ENCODE measurements around the gene PTGFR.

Gene PTGFR

GRCh38 chr1:78543941-78544643 lies 53.3 kb downstream of the PTGFR start:
- Histone ChIP-seq H3K27ac (ENCODE audit: insufficient read depth, low read depth, low read length, poor library complexity, severe bottlenecking) (no peak overlapping the region), H3K27me3 (ENCODE audit: control insufficient read depth, insufficient read depth, low read length, poor library complexity, severe bottlenecking) (no peaks in the 10 kb centered on the region), H3K36me3 (ENCODE audit: control insufficient read depth, insufficient read depth, low read length) (no peaks in the 10 kb centered on the region), H3K4me1 (ENCODE audit: control insufficient read depth, insufficient read depth, low read length) (no peaks in the 10 kb centered on the region), H3K4me3 (ENCODE audit: insufficient read depth, low read depth, low read length) (no peak overlapping the region), H3K9me3 (ENCODE audit: control insufficient read depth, low read length) (no peaks in the 10 kb centered on the region)
- WGBS, 2 experiments, result 95% methylated on average over 3 of the region's 3 CpGs

DNA sequence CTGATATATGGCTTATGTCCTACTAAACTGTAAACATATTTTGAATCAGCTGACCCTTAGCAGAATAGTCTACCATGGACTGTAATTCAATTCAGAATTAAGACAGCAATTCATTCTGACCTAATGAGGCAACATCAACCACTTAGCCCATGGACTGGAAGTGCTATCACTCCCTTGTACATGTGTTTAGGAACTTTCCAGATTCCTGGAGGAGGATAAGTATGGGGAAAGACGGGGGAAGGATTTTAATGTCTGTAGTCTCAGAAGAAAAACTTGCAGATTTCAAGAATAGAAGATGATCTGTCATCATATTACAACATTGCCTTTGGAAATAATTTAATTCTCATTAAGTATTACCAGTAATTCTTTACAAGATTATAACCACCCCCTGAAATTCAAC lies 56.3 kb downstream of the PTGFR start:
- Histone ChIP-seq H3K4me1 (ENCODE audit: control insufficient read depth, insufficient read depth, low read length) (no peaks in the 10 kb centered on the region), H3K4me3 (ENCODE audit: insufficient read depth, low read depth, low read length) (no peak overlapping the region), H3K27ac (ENCODE audit: insufficient read depth, low read depth, low read length, poor library complexity, severe bottlenecking) (no peak overlapping the region), H3K27me3 (ENCODE audit: control insufficient read depth, insufficient read depth, low read length, poor library complexity, severe bottlenecking) (no peaks in the 10 kb centered on the region), H3K36me3 (ENCODE audit: control insufficient read depth, insufficient read depth, low read length) (no peaks in the 10 kb centered on the region), H3K9me3 (ENCODE audit: control insufficient read depth, low read length) (no peaks in the 10 kb centered on the region)
- 100% methylated on average over 1 of the region's 1 CpG; no CpG with 5 or more reads in 1 of the 2 experiments for WGBS, 2 experiments

DNA sequence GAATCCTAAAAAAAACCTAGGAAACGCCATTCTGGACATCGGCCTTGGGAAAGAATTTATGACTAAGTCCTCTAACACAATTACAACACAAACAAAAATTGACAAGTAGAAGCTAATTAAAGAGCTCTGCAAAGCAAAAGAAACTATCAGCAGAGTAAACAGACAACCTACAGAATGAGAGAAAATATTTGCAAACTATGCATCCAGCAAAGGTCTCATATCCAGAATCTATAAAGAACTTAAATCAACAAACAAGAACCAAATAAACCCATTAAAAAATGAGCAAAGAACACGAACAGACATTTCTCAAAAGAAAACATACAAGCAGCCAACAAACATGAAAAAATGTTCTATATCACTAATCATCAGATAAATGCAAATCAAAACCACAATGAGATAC lies 58.6 kb downstream of the PTGFR start:
- 74 to 92% methylated on average over 3 of the region's 3 CpGs for WGBS, 2 experiments
- H3K36me3 ChIP-seq (ENCODE audit: control insufficient read depth, insufficient read depth, low read length), result no peaks in the 10 kb centered on the region
- H3K27ac ChIP-seq (ENCODE audit: insufficient read depth, low read depth, low read length, poor library complexity, severe bottlenecking), result no peak overlapping the region
- H3K9me3 ChIP-seq (ENCODE audit: control insufficient read depth, low read length), result no peaks in the 10 kb centered on the region
- H3K4me1 ChIP-seq (ENCODE audit: control insufficient read depth, insufficient read depth, low read length), result no peaks in the 10 kb centered on the region
- H3K27me3 ChIP-seq (ENCODE audit: control insufficient read depth, insufficient read depth, low read length, poor library complexity, severe bottlenecking), result no peaks in the 10 kb centered on the region
- H3K4me3 ChIP-seq (ENCODE audit: insufficient read depth, low read depth, low read length), result no peak overlapping the region

- Histone ChIP-seq H3K27me3 (ENCODE audit: control insufficient read depth, insufficient read depth, low read length, poor library complexity, severe bottlenecking) (no peaks in the 10 kb centered on the region), H3K4me1 (ENCODE audit: control insufficient read depth, insufficient read depth, low read length) (no peaks in the 10 kb centered on the region), H3K4me3 (ENCODE audit: insufficient read depth, low read depth, low read length) (no peak overlapping the region), H3K27ac (ENCODE audit: insufficient read depth, low read depth, low read length, poor library complexity, severe bottlenecking) (no peak overlapping the region), H3K9me3 (ENCODE audit: control insufficient read depth, low read length) (no peaks in the 10 kb centered on the region), H3K36me3 (ENCODE audit: control insufficient read depth, insufficient read depth, low read length) (no peaks in the 10 kb centered on the region)
- WGBS, 2 experiments, result 84 to 88% methylated on average over 3 of the region's 3 CpGs
These were observed 59.1 kb downstream of the PTGFR start for GRCh38 chr1:78549891-78550290.

DNA sequence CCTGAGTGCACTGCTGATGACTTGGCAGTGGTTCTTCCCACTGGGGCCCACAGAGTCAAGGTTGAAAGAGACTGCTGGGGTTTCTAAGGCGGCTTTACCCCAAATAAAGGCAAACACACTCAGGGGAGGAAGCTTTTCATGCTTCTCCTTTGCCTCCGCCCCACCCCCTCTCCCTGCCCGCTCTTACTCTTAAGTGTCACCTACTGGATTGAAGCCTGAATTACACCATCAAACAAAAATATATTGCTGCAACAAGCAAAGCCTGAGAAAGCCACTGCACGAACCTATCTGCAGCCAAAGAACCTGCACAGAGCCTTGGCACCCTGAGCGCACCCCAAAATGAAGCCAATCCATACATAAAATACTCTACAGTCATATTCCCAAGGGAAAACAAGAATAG lies 63.1 kb downstream of the PTGFR start:
- no peaks in the 10 kb centered on the region for H3K36me3 ChIP-seq (ENCODE audit: control insufficient read depth, insufficient read depth, low read length)
- WGBS, 2 experiments, result 44 to 57% methylated on average over 5 of the region's 5 CpGs
- no peaks in the 10 kb centered on the region for H3K27me3 ChIP-seq (ENCODE audit: control insufficient read depth, insufficient read depth, low read length, poor library complexity, severe bottlenecking)
- H3K4me3 ChIP-seq (ENCODE audit: insufficient read depth, low read depth, low read length), result no peak overlapping the region
- H3K9me3 ChIP-seq (ENCODE audit: control insufficient read depth, low read length), result no peaks in the 10 kb centered on the region
- no peak overlapping the region for H3K27ac ChIP-seq (ENCODE audit: insufficient read depth, low read depth, low read length, poor library complexity, severe bottlenecking)
- no peaks in the 10 kb centered on the region for H3K4me1 ChIP-seq (ENCODE audit: control insufficient read depth, insufficient read depth, low read length)

DNA sequence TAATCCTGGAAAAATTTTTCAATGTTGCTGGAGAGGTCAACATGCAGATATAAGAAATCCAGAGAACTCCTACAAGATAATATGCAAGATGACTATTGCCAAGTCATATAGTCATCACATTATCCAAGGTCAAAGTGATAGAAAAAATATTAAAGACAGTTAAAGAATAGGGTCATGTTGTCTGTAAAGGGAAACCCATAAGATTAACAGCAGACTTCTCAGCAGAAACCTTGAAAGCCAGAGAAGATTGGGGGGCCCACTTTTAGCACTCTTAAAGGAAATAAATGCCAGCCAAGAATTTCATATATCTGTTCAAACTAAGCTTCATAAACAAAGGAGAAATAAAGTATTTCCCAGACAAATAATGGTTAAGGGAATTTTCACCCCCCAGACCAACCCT lies 64.1 kb downstream of the PTGFR start:
- no peak overlapping the region for H3K27ac ChIP-seq (ENCODE audit: insufficient read depth, low read depth, low read length, poor library complexity, severe bottlenecking)

GRCh38 chr1:78559680-78560079 lies 68.9 kb downstream of the PTGFR start:
- Histone ChIP-seq H3K27me3 (ENCODE audit: control insufficient read depth, insufficient read depth, low read length, poor library complexity, severe bottlenecking) (no peaks in the 10 kb centered on the region), H3K4me3 (ENCODE audit: insufficient read depth, low read depth, low read length) (no peak overlapping the region), H3K27ac (ENCODE audit: insufficient read depth, low read depth, low read length, poor library complexity, severe bottlenecking) (no peak overlapping the region), H3K9me3 (ENCODE audit: control insufficient read depth, low read length) (no peaks in the 10 kb centered on the region), H3K36me3 (ENCODE audit: control insufficient read depth, insufficient read depth, low read length) (no peaks in the 10 kb centered on the region), H3K4me1 (ENCODE audit: control insufficient read depth, insufficient read depth, low read length) (no peaks in the 10 kb centered on the region)

More for the DNA sequence above, 64.1 kb downstream of the PTGFR start:
- no peaks in the 10 kb centered on the region for H3K9me3 ChIP-seq (ENCODE audit: control insufficient read depth, low read length)
- no peaks in the 10 kb centered on the region for H3K4me1 ChIP-seq (ENCODE audit: control insufficient read depth, insufficient read depth, low read length)
- H3K27me3 ChIP-seq (ENCODE audit: control insufficient read depth, insufficient read depth, low read length, poor library complexity, severe bottlenecking), result no peaks in the 10 kb centered on the region
- no peak overlapping the region for H3K4me3 ChIP-seq (ENCODE audit: insufficient read depth, low read depth, low read length)
- no peaks in the 10 kb centered on the region for H3K36me3 ChIP-seq (ENCODE audit: control insufficient read depth, insufficient read depth, low read length)

GRCh38 chr1:78560811-78561210 lies 70.0 kb downstream of the PTGFR start:
- Histone ChIP-seq H3K36me3 (ENCODE audit: control insufficient read depth, insufficient read depth, low read length) (no peaks in the 10 kb centered on the region), H3K9me3 (ENCODE audit: control insufficient read depth, low read length) (no peaks in the 10 kb centered on the region), H3K27ac (ENCODE audit: insufficient read depth, low read depth, low read length, poor library complexity, severe bottlenecking) (no peak overlapping the region), H3K4me3 (ENCODE audit: insufficient read depth, low read depth, low read length) (no peak overlapping the region), H3K4me1 (ENCODE audit: control insufficient read depth, insufficient read depth, low read length) (no peaks in the 10 kb centered on the region), H3K27me3 (ENCODE audit: control insufficient read depth, insufficient read depth, low read length, poor library complexity, severe bottlenecking) (no peaks in the 10 kb centered on the region)
- WGBS, 2 experiments, result 86% methylated on average over 1 of the region's 1 CpG; no CpG with 5 or more reads in 1 of the 2 experiments

- 93 to 96% methylated on average over 2 of the region's 2 CpGs for WGBS, 2 experiments
- H3K4me1 ChIP-seq (ENCODE audit: control insufficient read depth, insufficient read depth, low read length), result no peaks in the 10 kb centered on the region
- H3K9me3 ChIP-seq (ENCODE audit: control insufficient read depth, low read length), result no peaks in the 10 kb centered on the region
- no peak overlapping the region for H3K4me3 ChIP-seq (ENCODE audit: insufficient read depth, low read depth, low read length)
- no peaks in the 10 kb centered on the region for H3K36me3 ChIP-seq (ENCODE audit: control insufficient read depth, insufficient read depth, low read length)
- no peaks in the 10 kb centered on the region for H3K27me3 ChIP-seq (ENCODE audit: control insufficient read depth, insufficient read depth, low read length, poor library complexity, severe bottlenecking)
- no peak overlapping the region for H3K27ac ChIP-seq (ENCODE audit: insufficient read depth, low read depth, low read length, poor library complexity, severe bottlenecking)
These were observed 71.1 kb downstream of the PTGFR start for GRCh38 chr1:78561856-78562255.

- WGBS, 2 experiments, result 85 to 89% methylated on average over 2 of the region's 2 CpGs
- Histone ChIP-seq H3K27ac (ENCODE audit: insufficient read depth, low read depth, low read length, poor library complexity, severe bottlenecking) (no peak overlapping the region), H3K4me1 (ENCODE audit: control insufficient read depth, insufficient read depth, low read length) (no peaks in the 10 kb centered on the region), H3K36me3 (ENCODE audit: control insufficient read depth, insufficient read depth, low read length) (no peaks in the 10 kb centered on the region), H3K27me3 (ENCODE audit: control insufficient read depth, insufficient read depth, low read length, poor library complexity, severe bottlenecking) (no peaks in the 10 kb centered on the region), H3K9me3 (ENCODE audit: control insufficient read depth, low read length) (no peaks in the 10 kb centered on the region), H3K4me3 (ENCODE audit: insufficient read depth, low read depth, low read length) (no peak overlapping the region)
These were observed 74.6 kb downstream of the PTGFR start for GRCh38 chr1:78565393-78565792.

DNA sequence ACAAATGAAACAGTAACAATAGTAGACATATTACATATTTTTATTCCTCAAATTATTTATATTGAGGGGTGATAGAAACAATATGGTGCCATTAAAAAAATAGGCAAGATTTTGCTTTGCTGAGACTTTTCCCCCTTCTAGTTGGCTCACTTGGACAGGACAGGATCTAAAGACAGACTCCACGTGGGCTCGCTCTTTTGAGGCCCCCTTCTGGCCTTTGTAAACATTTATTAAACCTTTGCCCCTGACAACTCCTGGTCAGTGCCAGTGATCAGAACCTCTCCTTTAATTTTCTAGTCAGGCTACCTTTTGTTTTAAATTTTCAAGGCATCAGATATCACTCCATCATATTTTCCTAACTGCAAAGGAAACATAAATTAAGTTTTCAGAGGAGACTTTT lies 79.8 kb downstream of the PTGFR start:
- Histone ChIP-seq H3K4me3 (ENCODE audit: insufficient read depth, low read depth, low read length) (no peak overlapping the region), H3K27me3 (ENCODE audit: control insufficient read depth, insufficient read depth, low read length, poor library complexity, severe bottlenecking) (no peaks in the 10 kb centered on the region), H3K9me3 (ENCODE audit: control insufficient read depth, low read length) (no peaks in the 10 kb centered on the region), H3K27ac (ENCODE audit: insufficient read depth, low read depth, low read length, poor library complexity, severe bottlenecking) (no peak overlapping the region), H3K36me3 (ENCODE audit: control insufficient read depth, insufficient read depth, low read length) (no peaks in the 10 kb centered on the region), H3K4me1 (ENCODE audit: control insufficient read depth, insufficient read depth, low read length) (no peaks in the 10 kb centered on the region)
- 67 to 68% methylated on average over 2 of the region's 2 CpGs for WGBS, 2 experiments

Data from ectodermal cell (in vitro differentiated cells).